Vagina (tissue), 2 donors: Measurements from ENCODE around the gene TEX54.

ENCODE experiments used
- POLR2A ChIP-seq, 2 donors: fragments of 450-650 bp; IDR thresholded peaks; one replicate each; pipeline ENCODE4 v1.6.1; 2017; ENCODE audit warnings: antibody characterized with exemption in 2 of 2, mild to moderate bottlenecking in 2 of 2, moderate library complexity in 2 of 2
- TF ChIP-seq, protein P1 (sequence below), 3 experiments: fragments of 450-650 bp in 2 of 3; fragments of 200-600 bp in 1 of 3; sonication (generic) in 1 of 3; IDR thresholded peaks; one replicate each; pipeline ENCODE4 v1.5.1; 2017 to 2019; ENCODE audit warnings: antibody characterized with exemption in 3 of 3, mild to moderate bottlenecking in 2 of 3, moderate library complexity in 2 of 3

DNA sequence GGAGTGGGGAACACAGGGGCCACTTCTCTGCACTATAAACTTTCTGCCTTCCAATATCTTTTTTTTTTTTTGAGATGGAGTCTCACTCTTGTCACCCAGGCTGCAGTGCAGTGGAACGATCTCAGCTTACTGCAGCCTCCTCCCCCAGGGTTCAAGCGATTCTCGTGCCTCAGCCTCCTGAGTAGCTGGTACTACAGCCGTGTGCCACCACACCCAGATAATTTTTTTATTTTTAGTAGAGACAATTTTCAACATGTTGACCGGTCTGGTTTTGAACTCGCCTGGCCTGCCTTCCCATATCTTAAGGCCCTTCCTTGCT lies 49.7 kb upstream of the TEX54 start:
- TF ChIP-seq, protein P1, sequence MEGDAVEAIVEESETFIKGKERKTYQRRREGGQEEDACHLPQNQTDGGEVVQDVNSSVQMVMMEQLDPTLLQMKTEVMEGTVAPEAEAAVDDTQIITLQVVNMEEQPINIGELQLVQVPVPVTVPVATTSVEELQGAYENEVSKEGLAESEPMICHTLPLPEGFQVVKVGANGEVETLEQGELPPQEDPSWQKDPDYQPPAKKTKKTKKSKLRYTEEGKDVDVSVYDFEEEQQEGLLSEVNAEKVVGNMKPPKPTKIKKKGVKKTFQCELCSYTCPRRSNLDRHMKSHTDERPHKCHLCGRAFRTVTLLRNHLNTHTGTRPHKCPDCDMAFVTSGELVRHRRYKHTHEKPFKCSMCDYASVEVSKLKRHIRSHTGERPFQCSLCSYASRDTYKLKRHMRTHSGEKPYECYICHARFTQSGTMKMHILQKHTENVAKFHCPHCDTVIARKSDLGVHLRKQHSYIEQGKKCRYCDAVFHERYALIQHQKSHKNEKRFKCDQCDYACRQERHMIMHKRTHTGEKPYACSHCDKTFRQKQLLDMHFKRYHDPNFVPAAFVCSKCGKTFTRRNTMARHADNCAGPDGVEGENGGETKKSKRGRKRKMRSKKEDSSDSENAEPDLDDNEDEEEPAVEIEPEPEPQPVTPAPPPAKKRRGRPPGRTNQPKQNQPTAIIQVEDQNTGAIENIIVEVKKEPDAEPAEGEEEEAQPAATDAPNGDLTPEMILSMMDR (IDR thresholded peaks at IDR 0.05), result no peak
- TF ChIP-seq POLR2A (IDR thresholded peaks at IDR 0.05), result no peak
